ENCODE data around the gene MYB.

- TF ChIP-seq, protein P1, sequence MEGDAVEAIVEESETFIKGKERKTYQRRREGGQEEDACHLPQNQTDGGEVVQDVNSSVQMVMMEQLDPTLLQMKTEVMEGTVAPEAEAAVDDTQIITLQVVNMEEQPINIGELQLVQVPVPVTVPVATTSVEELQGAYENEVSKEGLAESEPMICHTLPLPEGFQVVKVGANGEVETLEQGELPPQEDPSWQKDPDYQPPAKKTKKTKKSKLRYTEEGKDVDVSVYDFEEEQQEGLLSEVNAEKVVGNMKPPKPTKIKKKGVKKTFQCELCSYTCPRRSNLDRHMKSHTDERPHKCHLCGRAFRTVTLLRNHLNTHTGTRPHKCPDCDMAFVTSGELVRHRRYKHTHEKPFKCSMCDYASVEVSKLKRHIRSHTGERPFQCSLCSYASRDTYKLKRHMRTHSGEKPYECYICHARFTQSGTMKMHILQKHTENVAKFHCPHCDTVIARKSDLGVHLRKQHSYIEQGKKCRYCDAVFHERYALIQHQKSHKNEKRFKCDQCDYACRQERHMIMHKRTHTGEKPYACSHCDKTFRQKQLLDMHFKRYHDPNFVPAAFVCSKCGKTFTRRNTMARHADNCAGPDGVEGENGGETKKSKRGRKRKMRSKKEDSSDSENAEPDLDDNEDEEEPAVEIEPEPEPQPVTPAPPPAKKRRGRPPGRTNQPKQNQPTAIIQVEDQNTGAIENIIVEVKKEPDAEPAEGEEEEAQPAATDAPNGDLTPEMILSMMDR (conservative IDR thresholded peaks at IDR 0.05; ENCODE audit: low read length): no peak
- TF ChIP-seq EZH2phosphoT487 (IDR thresholded peaks at IDR 0.05; ENCODE audit: borderline replicate concordance, low read depth, low read length): no peak
Measured at GRCh38 chr6:135179372-135179771, 1.7 kb upstream of the MYB start.

Data from OCI-LY7 (cell line).